Epithelial cell of proximal tubule (primary cell): ENCODE results near the gene PTPN6. TPM values are rescaled to one million over a fixed set of nuclear protein-coding genes. Genes with fewer than 3 reads are reported as not detected.

Experiments
- DNase-seq: peaks from one replicate; pipeline ENCODE4 v3.0.0-alpha.2; 2011; ENCODE audit warnings: low read depth
- H3K4me3 ChIP-seq: 2 replicates; pipeline ENCODE4 v1.5.1; 2011; ENCODE audit warnings: low read depth, mild to moderate bottlenecking, low read length
- total RNA-seq: library from RNA; depleted of rRNA; stranded (reverse); fragments of >200 nt; gene quantifications from 2 replicates; pipeline ENCODE4 v1.2.3, GENCODE V29; 2015
- TF ChIP-seq, protein P1 (sequence below): conservative IDR thresholded peaks from 2 replicates; pipeline ENCODE4 v1.5.1; 2012; ENCODE audit warnings: low read depth, mild to moderate bottlenecking, low read length

Gene PTPN6
- total RNA-seq, 1 donor from 2014 or later = 37.5 TPM

- H3K4me3 ChIP-seq = no peak overlapping the region
- DNase-seq = no peak
- TF ChIP-seq, protein P1, sequence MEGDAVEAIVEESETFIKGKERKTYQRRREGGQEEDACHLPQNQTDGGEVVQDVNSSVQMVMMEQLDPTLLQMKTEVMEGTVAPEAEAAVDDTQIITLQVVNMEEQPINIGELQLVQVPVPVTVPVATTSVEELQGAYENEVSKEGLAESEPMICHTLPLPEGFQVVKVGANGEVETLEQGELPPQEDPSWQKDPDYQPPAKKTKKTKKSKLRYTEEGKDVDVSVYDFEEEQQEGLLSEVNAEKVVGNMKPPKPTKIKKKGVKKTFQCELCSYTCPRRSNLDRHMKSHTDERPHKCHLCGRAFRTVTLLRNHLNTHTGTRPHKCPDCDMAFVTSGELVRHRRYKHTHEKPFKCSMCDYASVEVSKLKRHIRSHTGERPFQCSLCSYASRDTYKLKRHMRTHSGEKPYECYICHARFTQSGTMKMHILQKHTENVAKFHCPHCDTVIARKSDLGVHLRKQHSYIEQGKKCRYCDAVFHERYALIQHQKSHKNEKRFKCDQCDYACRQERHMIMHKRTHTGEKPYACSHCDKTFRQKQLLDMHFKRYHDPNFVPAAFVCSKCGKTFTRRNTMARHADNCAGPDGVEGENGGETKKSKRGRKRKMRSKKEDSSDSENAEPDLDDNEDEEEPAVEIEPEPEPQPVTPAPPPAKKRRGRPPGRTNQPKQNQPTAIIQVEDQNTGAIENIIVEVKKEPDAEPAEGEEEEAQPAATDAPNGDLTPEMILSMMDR = no peak
Observed at GRCh38 chr12:6923851-6924250, 27.3 kb upstream of the PTPN6 start.

GRCh38 chr12:6925239-6925539, 26.0 kb upstream of the PTPN6 start:
- TF ChIP-seq, protein P1 = no peak
- H3K4me3 ChIP-seq = peak overlapping the region; percentile 7
- DNase-seq = no peak

DNA sequence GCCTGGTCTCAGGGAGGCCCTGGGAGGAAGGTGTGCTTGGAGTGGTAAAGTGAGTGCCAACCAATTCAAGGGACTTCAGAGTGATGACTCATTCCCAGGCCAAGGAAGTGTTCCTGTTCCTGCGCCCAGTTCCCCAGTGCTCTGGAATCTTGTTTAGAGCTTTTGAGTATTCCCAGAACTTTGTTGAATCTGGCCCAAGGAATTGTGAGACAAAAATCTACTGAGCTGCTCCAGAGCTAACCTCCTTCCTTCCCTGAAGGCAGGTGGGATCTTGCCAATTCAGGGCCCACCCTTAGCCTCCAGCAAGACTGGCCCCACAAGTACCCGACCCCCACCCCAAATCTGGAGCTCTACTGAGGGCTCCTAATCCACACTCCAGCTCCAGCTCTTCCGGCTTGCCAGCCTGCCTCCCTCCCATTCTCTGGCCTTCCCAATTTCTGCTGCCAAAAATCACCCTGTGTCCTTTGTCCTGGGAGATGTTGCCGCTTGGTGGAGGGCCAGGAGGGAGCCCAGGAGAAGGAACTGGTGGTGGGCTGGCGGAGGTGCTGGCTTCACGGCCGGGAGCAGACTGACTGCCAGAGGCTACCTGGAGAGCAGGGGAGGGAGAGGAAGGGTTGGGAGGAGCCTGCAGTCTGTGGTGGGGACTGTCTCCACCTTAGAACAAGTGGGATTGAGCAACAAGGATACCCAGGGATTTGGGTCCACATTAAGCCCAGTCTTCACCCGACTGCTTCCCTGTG, 25.4 kb upstream of the PTPN6 start:
- peak overlapping the region; percentile 51 for H3K4me3 ChIP-seq
- DNase-seq = no peak
- TF ChIP-seq, protein P1 = no peak

- DNase-seq = no peak
- TF ChIP-seq, protein P1 = no peak
- H3K4me3 ChIP-seq = peak within 1 kb of the TSS; percentile 79
Observed at GRCh38 chr12:6927379-6928021, 23.7 kb upstream of the PTPN6 start, which contains the start of gene ATN1. Gene ATN1, plus strand, starts transcription at chr12:6927959. Its CDS starts 6,043 bp downstream, at chr12:6934002.

- TF ChIP-seq, protein P1 = no peak
- peak overlapping the region; percentile 78 for H3K4me3 ChIP-seq
- DNase-seq = no peak
Observed at GRCh38 chr12:6928022-6928702, 23.0 kb upstream of the PTPN6 start.

DNA sequence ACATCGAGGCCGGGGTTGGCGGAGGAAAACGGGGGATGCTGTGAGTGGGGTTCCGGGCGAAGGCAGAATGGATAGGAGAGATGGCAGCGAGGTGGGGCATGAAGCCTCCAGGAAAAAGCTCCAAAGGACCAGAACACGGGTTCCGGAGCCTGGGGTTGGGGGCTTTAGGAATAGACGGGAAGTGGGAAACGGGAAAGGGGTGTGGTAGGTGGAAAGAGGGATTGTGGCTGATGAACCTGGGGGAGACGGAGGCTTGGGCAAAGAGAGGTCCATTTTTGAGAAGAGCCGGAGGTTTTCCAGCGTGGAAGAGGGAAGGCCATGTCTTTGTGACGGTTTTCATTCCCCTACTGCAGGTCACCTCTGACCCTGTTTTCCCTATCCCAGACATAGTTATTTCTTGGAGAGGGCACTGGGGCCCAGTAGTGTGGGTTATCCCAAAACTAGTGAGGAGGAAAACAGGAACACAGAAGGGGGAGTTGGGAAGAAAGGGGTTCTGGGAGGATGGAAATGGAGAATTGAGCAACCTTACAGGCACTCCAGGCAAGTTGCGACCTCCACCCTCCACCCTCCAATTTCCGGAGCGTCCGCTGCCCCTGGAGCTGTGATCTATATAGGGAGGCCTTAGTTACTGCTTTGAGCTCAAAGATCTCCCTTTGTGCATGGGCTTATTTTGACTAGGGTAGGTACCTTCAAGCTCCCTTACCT, 22.3 kb upstream of the PTPN6 start:
- TF ChIP-seq, protein P1 = no peak
- no peak for DNase-seq
- H3K4me3 ChIP-seq = peak overlapping the region; percentile 78
